CD4-positive, alpha-beta T cell treated with Interleukin-21 for 1 hour (primary cell): ENCODE measurements around the gene ATP8B3.

Source experiments
- DNase-seq: peaks from one replicate; pipeline ENCODE4 v3.0.0-alpha.2; 2020

ATP8B3 gene

GRCh38 chr19:1830978-1831377, 18.9 kb upstream of the ATP8B3 start:
- no peak for DNase-seq

- DNase-seq: no peak
These were observed 18.5 kb upstream of the ATP8B3 start for GRCh38 chr19:1830568-1830967.

GRCh38 chr19:1829958-1830357, 17.9 kb upstream of the ATP8B3 start:
- no peak for DNase-seq

GRCh38 chr19:1828279-1829238, 16.5 kb upstream of the ATP8B3 start:
- DNase-seq: no peak

GRCh38 chr19:1827566-1828278, 15.6 kb upstream of the ATP8B3 start:
- DNase-seq: no peak

GRCh38 chr19:1826557-1827521, 14.8 kb upstream of the ATP8B3 start:
- DNase-seq: no peak

GRCh38 chr19:1825909-1826556, 14.0 kb upstream of the ATP8B3 start:
- DNase-seq: peak; percentile 79

- DNase-seq: no peak
These were observed 12.2 kb upstream of the ATP8B3 start for GRCh38 chr19:1824252-1824622.

- no peak for DNase-seq
These were observed 11.6 kb upstream of the ATP8B3 start for GRCh38 chr19:1823539-1824251.

GRCh38 chr19:1823020-1823419, 10.9 kb upstream of the ATP8B3 start:
- no peak for DNase-seq

- DNase-seq: no peak
These were observed 10.1 kb upstream of the ATP8B3 start for GRCh38 chr19:1822210-1822609.

- DNase-seq: no peak
These were observed 7.5 kb upstream of the ATP8B3 start for GRCh38 chr19:1819341-1820255.

GRCh38 chr19:1818549-1819195, 6.6 kb upstream of the ATP8B3 start:
- DNase-seq: no peak

GRCh38 chr19:1817553-1818179, 5.6 kb upstream of the ATP8B3 start:
- DNase-seq: no peak

GRCh38 chr19:1816530-1817298, 4.6 kb upstream of the ATP8B3 start:
- no peak for DNase-seq

GRCh38 chr19:1815605-1816529, 3.8 kb upstream of the ATP8B3 start:
- DNase-seq: no peak

- DNase-seq: no peak
These were observed 2.9 kb upstream of the ATP8B3 start for GRCh38 chr19:1814833-1815604.
